Endothelial cell of umbilical vein (primary cell): Measurements from ENCODE around the gene COL7A1. TPM values are rescaled to one million over a fixed set of nuclear protein-coding genes. Genes with fewer than 3 reads are reported as not detected.

ENCODE experiments used
- BruUV-seq: library from RNA; stranded (reverse); fragments of 400-500 nt; replicated peaks from 2 replicates; lab custom pipeline; 2021; lab: Mats Ljungman, UMichigan
- CTCF ChIA-PET: fragments of 300-600, 350-600 bp; sonication (Branson Sonifier 250); formaldehyde crosslinking; loops from one replicate; lab custom pipeline; 2021; ENCODE audit warnings: antibody characterized with exemption, inconsistent platforms; lab: Charles Lee
- POLR2A ChIA-PET: fragments of 300-600, 350-600 bp; sonication (Branson Sonifier 250); formaldehyde crosslinking; loops from one replicate; lab custom pipeline; 2021; ENCODE audit warnings: antibody characterized with exemption, inconsistent platforms; lab: Charles Lee
- DNase-seq: peaks from one replicate; pipeline ENCODE4 v3.0.0-alpha.2; 2011; ENCODE audit warnings: low read depth, low spot score
- FAIRE-seq: peaks from 2 replicates; lab custom pipeline; 2011; peaks lifted over from hg19 to GRCh38; lab: Jason Lieb, UNC
- H2AFZ ChIP-seq: 2 replicates; pipeline ENCODE4 v1.6.0; 2012; ENCODE audit warnings: low read depth, low read length, control low read depth, inconsistent platforms
- H3K27ac ChIP-seq: 2 replicates; pipeline ENCODE4 v1.5.1; 2011; ENCODE audit warnings: low read depth, mild to moderate bottlenecking, control low read depth, low read length, moderate library complexity; ENCODE audit not compliant: insufficient read depth
- H3K27me3 ChIP-seq, 2 experiments: 2 replicates each; pipeline versions ENCODE4 v1.6.0 to v1.6.1; 2011; ENCODE audit warnings: low read length in 2 of 2, mixed read lengths in 1 of 2; ENCODE audit not compliant: control insufficient read depth in 2 of 2, insufficient read depth in 2 of 2
- H3K36me3 ChIP-seq, 2 experiments: 2 replicates in 1 of 2; 3 replicates in 1 of 2; pipeline ENCODE4 v1.5.1; 2011; ENCODE audit warnings: low read length in 2 of 2, mild to moderate bottlenecking in 1 of 2, moderate library complexity in 1 of 2; ENCODE audit not compliant: control insufficient read depth in 2 of 2, insufficient read depth in 2 of 2; ENCODE audit errors: extremely low read depth in 1 of 2
- H3K4me1 ChIP-seq: 3 replicates; pipeline ENCODE4 v1.5.1; 2011; ENCODE audit warnings: mild to moderate bottlenecking, low read length; ENCODE audit not compliant: control insufficient read depth, insufficient read depth; ENCODE audit errors: extremely low read depth
- H3K4me2 ChIP-seq: 2 replicates; pipeline ENCODE4 v1.6.1; 2011; ENCODE audit warnings: low read length, control low read depth, mixed read lengths; ENCODE audit not compliant: insufficient read depth
- H3K4me3 ChIP-seq, 3 experiments: fragments of 200-600 bp in 1 of 3; sonication (generic), shearing (Covaris generic) in 1 of 3; replicated peaks in 1 of 3; 2 replicates each; pipeline ENCODE4 v1.5.1; 2011 to 2016; ENCODE audit warnings: control low read depth in 3 of 3, low read length in 3 of 3, mild to moderate bottlenecking in 2 of 3, inconsistent platforms in 1 of 3, low read depth in 1 of 3, moderate library complexity in 1 of 3; ENCODE audit not compliant: insufficient read depth in 1 of 3
- H3K79me2 ChIP-seq: 2 replicates; pipeline ENCODE4 v1.6.0; 2012; ENCODE audit warnings: low read length, inconsistent platforms; ENCODE audit not compliant: control insufficient read depth, insufficient read depth
- H3K9ac ChIP-seq: replicated peaks from 2 replicates; pipeline ENCODE3; 2011; ENCODE audit warnings: low read length, control low read depth; ENCODE audit not compliant: insufficient read depth; ENCODE audit errors: extremely low read depth
- H3K9me1 ChIP-seq: replicated peaks from 3 replicates; pipeline ENCODE4 v1.6.0; 2011; ENCODE audit warnings: mild to moderate bottlenecking, low read length; ENCODE audit not compliant: control insufficient read depth, insufficient read depth; ENCODE audit errors: extremely low read depth
- H3K9me3 ChIP-seq: replicated peaks from 2 replicates; pipeline ENCODE4 v1.5.1; 2012; ENCODE audit warnings: low read length, inconsistent platforms; ENCODE audit not compliant: control insufficient read depth, insufficient read depth
- H4K20me1 ChIP-seq: replicated peaks from 2 replicates; pipeline ENCODE3; 2011; ENCODE audit warnings: mild to moderate bottlenecking, low read length; ENCODE audit not compliant: control insufficient read depth, insufficient read depth; ENCODE audit errors: extremely low read depth
- CTCF ChIP-seq, 2 donors: IDR thresholded peaks; 1 replicate in 1 of 2; 2 replicates in 1 of 2; pipeline ENCODE4 v1.5.1; 2011; ENCODE audit warnings: low read length in 2 of 2, mild to moderate bottlenecking in 2 of 2, moderate library complexity in 2 of 2, control low read depth in 1 of 2, inconsistent platforms in 1 of 2, low read depth in 1 of 2; ENCODE audit not compliant: insufficient read depth in 1 of 2; ENCODE audit errors: extremely low read depth in 1 of 2
- EZH2 ChIP-seq: IDR thresholded peaks from 2 replicates; pipeline ENCODE4 v1.6.1; 2012; ENCODE audit warnings: borderline replicate concordance, low read depth, mild to moderate bottlenecking, moderate library complexity, low read length, inconsistent platforms; ENCODE audit not compliant: severe bottlenecking
- FOS ChIP-seq: IDR thresholded peaks from 2 replicates; pipeline ENCODE4 v1.6.1; 2011; ENCODE audit warnings: mild to moderate bottlenecking, low read length, moderate library complexity, borderline replicate concordance; ENCODE audit not compliant: insufficient read depth
- GATA2 ChIP-seq: IDR thresholded peaks from 2 replicates; pipeline ENCODE4 v1.7.0; 2011; ENCODE audit warnings: low read depth, mild to moderate bottlenecking, moderate library complexity, mixed read lengths, low read length; ENCODE audit not compliant: insufficient read length, insufficient read depth
- JUN ChIP-seq: IDR thresholded peaks from 2 replicates; pipeline ENCODE4 v1.6.1; 2011; ENCODE audit warnings: borderline replicate concordance, low read depth; ENCODE audit not compliant: insufficient read length, insufficient read depth
- MAX ChIP-seq: IDR thresholded peaks from 2 replicates; pipeline ENCODE4 v1.6.1; 2011; ENCODE audit not compliant: insufficient read depth, insufficient read length
- MYC ChIP-seq: IDR thresholded peaks from one replicate; pipeline ENCODE4 v1.6.1; 2011; ENCODE audit warnings: mild to moderate bottlenecking, low read depth, low read length
- POLR2A ChIP-seq: IDR thresholded peaks from 2 replicates; pipeline ENCODE4 v1.6.1; 2012; ENCODE audit warnings: low read depth, mild to moderate bottlenecking, control low read depth, low read length
- POLR2AphosphoS5 ChIP-seq: IDR thresholded peaks from 2 replicates; pipeline ENCODE4 v1.6.1; 2012; ENCODE audit warnings: low read depth, mild to moderate bottlenecking, control low read depth, low read length, moderate library complexity; ENCODE audit not compliant: insufficient read depth
- dilution Hi-C: fragments of 300-500 bp; cut with MboI; formaldehyde crosslinking; loops from one replicate; pipeline ENCODE4 v1.15.0; 2019; ENCODE audit warnings: low sequenced_read_pairs; ENCODE audit not compliant: extremely low pct_ligation_motif_present
- intact Hi-C: fragments of 100-400 bp; cut with micrococcal nuclease; formaldehyde crosslinking; loops from one replicate; pipeline ENCODE4 v1.10.0; 2022
- polyA plus RNA-seq, 4 experiments: library from polyadenylated mRNA; depleted of rRNA in 3 of 4; stranded (reverse) in 3 of 4; unstranded in 1 of 4; fragments of >200 nt; gene quantifications; 2 replicates each; pipeline versions ENCODE4 v1.2.1 to v1.2.3, GENCODE V29; 2011 to 2012; ENCODE audit warnings: missing spikeins in 1 of 4
- total RNA-seq: library from RNA; stranded (reverse); gene quantifications from 2 replicates; pipeline ENCODE4 v1.2.3, GENCODE V29; 2021

The COL7A1 gene
- total and polyA plus RNA-seq, 2 donors (not counting 3 experiments of a cell fraction or from before 2014, with no cell fraction given) = 0.55 to 1.9 TPM

- Histone ChIP-seq H3K4me2 (no peak overlapping the region), H3K9ac (no peak overlapping the region), H3K36me3 (no peaks in the 10 kb centered on the region), H3K4me1 (peaks cover 3% of the 10 kb centered on the region), H3K9me1 (no peaks in the 10 kb centered on the region), H3K9me3 (no peaks in the 10 kb centered on the region), H2AFZ (no peak overlapping the region), H3K4me3 (no peak overlapping the region), H4K20me1 (no peaks in the 10 kb centered on the region), H3K27me3 (no peaks in the 10 kb centered on the region), H3K79me2 (no peaks in the 10 kb centered on the region), H3K27ac (no peak overlapping the region)
- no peak for TF ChIP-seq FOS
- no peak for TF ChIP-seq POLR2AphosphoS5
- TF ChIP-seq POLR2A = no peak
- TF ChIP-seq MAX = no peak
- TF ChIP-seq GATA2 = no peak
- no peak for TF ChIP-seq CTCF (IDR thresholded peaks at IDR 0.05; ENCODE audit: extremely low read depth in 1 of 2, insufficient read depth in 1 of 2, low read depth in 1 of 2, low read length in 2 of 2)
- no peak for TF ChIP-seq EZH2
- no peak for TF ChIP-seq JUN
- no peak for TF ChIP-seq MYC
- dilution Hi-C loops = no loop called here
- CTCF ChIA-PET = interaction anchor here (1.4 to 3.7 kb wide), 3 partner anchors 10 to 108 kb away, joined by 3 to 16 read pairs (median 15); no protein-coding TSS in a partner anchor
- peak; percentile 28 for DNase-seq
- intact Hi-C loops = loop anchor here (10.0 kb wide), 1 partner anchor 349 kb away; no protein-coding TSS in a partner anchor
- no peak for FAIRE-seq
- no TSS peak for BruUV-seq
- POLR2A ChIA-PET = no interaction called here
Observed at GRCh38 chr3:48543271-48543866, 51.8 kb downstream of the COL7A1 start.
